GM12878 (cell line): ENCODE results near the gene PCDHGC4. TPM values are rescaled to one million over a fixed set of nuclear protein-coding genes. Genes with fewer than 3 reads are reported as not detected.

ENCODE experiments used
- ATAC-seq: fragments of 200-7000 bp; cut with Tn5 transposase; 3 replicates; pipeline ENCODE4 v1.9.1; 2020; ENCODE audit warnings: mild to moderate bottlenecking, moderate library complexity
- BruUV-seq: library from RNA; stranded (reverse); fragments of 400-500 nt; replicated peaks from 2 replicates; lab custom pipeline; 2021; lab: Mats Ljungman, UMichigan
- CTCF ChIA-PET: fragments of 300-600 bp; sonication (Branson Sonifier 250); formaldehyde crosslinking; extraction: SDS; loops from one replicate; lab custom pipeline; 2021; ENCODE audit warnings: inconsistent platforms; lab: Yijun Ruan, JAX
- POLR2A ChIA-PET: fragments of 350-600 bp; formaldehyde crosslinking; extraction: SDS; loops from one replicate; lab custom pipeline; 2021; ENCODE audit warnings: inconsistent platforms; lab: Charles Lee
- RAD21 ChIA-PET: fragments of 300-600 bp; sonication (Branson Sonifier 250); formaldehyde crosslinking; loops from one replicate; lab custom pipeline; 2023; ENCODE audit warnings: antibody characterized with exemption; ENCODE audit not compliant: unreplicated experiment; lab: Charles Lee
- SMC1A ChIA-PET: fragments of 300-600 bp; sonication (Branson Sonifier 250); formaldehyde crosslinking; loops from one replicate; lab custom pipeline; 2023; ENCODE audit not compliant: unreplicated experiment, uncharacterized antibody; lab: Charles Lee
- DNase-seq: peaks from one replicate; pipeline ENCODE4 v3.0.0-alpha.2; 2011; ENCODE audit warnings: low read depth, low spot score
- FAIRE-seq: peaks from 3 replicates; lab custom pipeline; 2011; peaks lifted over from hg19 to GRCh38; lab: Jason Lieb, UNC
- H2AFZ ChIP-seq: 2 replicates; pipeline ENCODE4 v1.6.0; 2011; ENCODE audit warnings: low read depth, low read length, control low read depth; ENCODE audit not compliant: control insufficient read depth
- H3K27ac ChIP-seq: 2 replicates; pipeline ENCODE4 v1.5.1; 2011; ENCODE audit warnings: control low read depth; ENCODE audit not compliant: control insufficient read depth, insufficient read depth
- H3K27me3 ChIP-seq, 2 experiments: replicated peaks in 1 of 2; 2 replicates each; pipeline versions ENCODE4 v1.6.0 to v1.6.1; 2011; ENCODE audit warnings: low read length in 1 of 2; ENCODE audit not compliant: control insufficient read depth in 2 of 2, insufficient read depth in 2 of 2
- H3K36me3 ChIP-seq, 2 experiments: 2 replicates each; pipeline ENCODE4 v1.5.1; 2011; ENCODE audit warnings: low read length in 1 of 2; ENCODE audit not compliant: control insufficient read depth in 2 of 2, insufficient read depth in 2 of 2
- H3K4me1 ChIP-seq: 2 replicates; pipeline ENCODE4 v1.6.1; 2011; ENCODE audit warnings: mild to moderate bottlenecking, low read length, moderate library complexity, mixed read lengths; ENCODE audit not compliant: control insufficient read depth, insufficient read depth
- H3K4me2 ChIP-seq: 2 replicates; pipeline ENCODE4 v1.6.0; 2011; ENCODE audit warnings: control low read depth; ENCODE audit not compliant: control insufficient read depth, insufficient read depth
- H3K4me3 ChIP-seq: fragments of 200-600 bp; sonication (generic); 2 replicates; pipeline ENCODE4 v1.5.1; 2016
- H3K79me2 ChIP-seq: 2 replicates; pipeline ENCODE4 v1.6.0; 2011; ENCODE audit warnings: low read length; ENCODE audit not compliant: control insufficient read depth, insufficient read depth
- H3K9ac ChIP-seq: 2 replicates; pipeline ENCODE4 v1.8.0; 2011; ENCODE audit warnings: low read length, control low read depth, mixed read lengths; ENCODE audit not compliant: control insufficient read depth, insufficient read depth
- H3K9me3 ChIP-seq: replicated peaks from 3 replicates; pipeline ENCODE4 v1.5.1; 2011; ENCODE audit warnings: mild to moderate bottlenecking, low read length; ENCODE audit not compliant: control insufficient read depth, insufficient read depth
- H4K20me1 ChIP-seq: 2 replicates; pipeline ENCODE4 v1.6.0; 2011; ENCODE audit not compliant: control insufficient read depth, insufficient read depth
- CBX5 ChIP-seq: sonication (generic); IDR thresholded peaks from 2 replicates; pipeline ENCODE4 v1.6.1; 2016; ENCODE audit warnings: low read depth, moderate library complexity, mild to moderate bottlenecking, inconsistent platforms
- CEBPB ChIP-seq, 2 experiments: fragments of 150-350 bp in 1 of 2; IDR thresholded peaks; 2 replicates each; pipeline ENCODE4 v1.6.1; 2012 to 2014; ENCODE audit warnings: low read depth in 2 of 2, low read length in 2 of 2, borderline replicate concordance in 1 of 2, inconsistent platforms in 1 of 2
- CREM ChIP-seq: IDR thresholded peaks from 2 replicates; pipeline ENCODE4 v1.6.1; 2014; ENCODE audit warnings: antibody characterized with exemption, low read depth
- EED ChIP-seq: sonication (generic); IDR thresholded peaks from 2 replicates; pipeline ENCODE4 v1.6.1; 2016; ENCODE audit warnings: antibody characterized with exemption, low read depth
- EGR1 ChIP-seq, 2 experiments: IDR thresholded peaks; 1 replicate in 1 of 2; 2 replicates in 1 of 2; pipeline ENCODE4 v1.6.1; 2011 to 2012; ENCODE audit warnings: low read depth in 2 of 2, low read length in 2 of 2, borderline replicate concordance in 1 of 2, mild to moderate bottlenecking in 1 of 2, moderate library complexity in 1 of 2
- HDAC2 ChIP-seq: fragments of 200-600 bp; sonication (generic); IDR thresholded peaks from 2 replicates; pipeline ENCODE4 v1.6.1; 2017
- MXI1 ChIP-seq: fragments of 150-350 bp; IDR thresholded peaks from 2 replicates; pipeline ENCODE4 v1.6.1; 2011; ENCODE audit warnings: low read depth, mild to moderate bottlenecking, inconsistent platforms, low read length, improper control_type of control experiment
- MYB ChIP-seq: fragments of 150-350 bp; IDR thresholded peaks from 2 replicates; pipeline ENCODE4 v1.6.1; 2014; ENCODE audit warnings: mild to moderate bottlenecking, low read depth, low read length, borderline replicate concordance
- SMARCA5 ChIP-seq: fragments of 450-650 bp; IDR thresholded peaks from 2 replicates; pipeline ENCODE4 v1.6.1; 2017; ENCODE audit warnings: mild to moderate bottlenecking
- YBX1 ChIP-seq: fragments of 450-650 bp; IDR thresholded peaks from 2 replicates; pipeline ENCODE4 v1.6.1; 2016; ENCODE audit warnings: antibody characterized with exemption
- WGBS: methylation state at CpG from one replicate; pipeline ENCODE4 v1.1.6; 2016; ENCODE audit warnings: low lambda C conversion rate; ENCODE audit not compliant: insufficient replicate concordance, insufficient coverage; ENCODE audit errors: missing lambda C conversion rate; 5-methylcytosine and 5-hydroxymethylcytosine counted together
- in situ Hi-C: fragments of 300-500 bp; cut with MboI; formaldehyde crosslinking; loops from 9 replicates; pipeline ENCODE4 v1.14.3; 2018; ENCODE audit warnings: mixed read lengths
- intact Hi-C: fragments of 100-400 bp; cut with micrococcal nuclease; formaldehyde crosslinking; loops from one replicate; pipeline ENCODE4 v1.14.2; 2022; ENCODE audit not compliant: unreplicated experiment
- polyA plus RNA-seq, 11 experiments: library from polyadenylated mRNA; depleted of rRNA in 4 of 11; unstranded in 6 of 11; stranded (reverse) in 5 of 11; fragments of >200 nt; fragmentation: Nextera tagmentation in 4 of 11; fragmentation: Illumina TruSeq in 1 of 11; extraction: Ambion mirVana in 4 of 11; extraction: Trizol in 1 of 11; gene quantifications; 1 replicate in 1 of 11; 2 replicates in 10 of 11; pipeline versions ENCODE4 v1.2.1 to v1.2.3, GENCODE V29; 2011 to 2016; ENCODE audit warnings: inconsistent platforms in 2 of 11, missing spikeins in 2 of 11, low read depth in 1 of 11
- total RNA-seq, 4 experiments: library from RNA; depleted of rRNA in 3 of 4; stranded (reverse); fragments of >200 nt in 3 of 4; fragmentation: Illumina TruSeq in 1 of 4; extraction: Trizol in 1 of 4; gene quantifications; 2 replicates each; pipeline versions ENCODE4 v1.2.1 to v1.2.3, GENCODE V29; 2013 to 2021
- TF ChIP-seq, protein P1 (sequence below): fragments of 450-650 bp; IDR thresholded peaks from 2 replicates; pipeline ENCODE4 v1.6.1; 2017; ENCODE audit warnings: borderline replicate concordance
- TF ChIP-seq, protein P2 (sequence below): fragments of 450-650 bp; formaldehyde crosslinking; IDR thresholded peaks from 2 replicates; pipeline ENCODE4 v1.4.0; 2022; ENCODE audit warnings: mild to moderate bottlenecking, moderate library complexity
- TF ChIP-seq, protein P3 (sequence below): fragments of 150-350 bp; IDR thresholded peaks from 2 replicates; pipeline ENCODE4 v1.6.1; 2016; ENCODE audit warnings: low read depth, low read length

PCDHGC4 gene
- total and polyA plus RNA-seq, 10 of the 15 experiments (the other 5 are each of a cell fraction or from before 2014, with no cell fraction given), result 0.04 to 1.2 (median 0.52) TPM

DNA sequence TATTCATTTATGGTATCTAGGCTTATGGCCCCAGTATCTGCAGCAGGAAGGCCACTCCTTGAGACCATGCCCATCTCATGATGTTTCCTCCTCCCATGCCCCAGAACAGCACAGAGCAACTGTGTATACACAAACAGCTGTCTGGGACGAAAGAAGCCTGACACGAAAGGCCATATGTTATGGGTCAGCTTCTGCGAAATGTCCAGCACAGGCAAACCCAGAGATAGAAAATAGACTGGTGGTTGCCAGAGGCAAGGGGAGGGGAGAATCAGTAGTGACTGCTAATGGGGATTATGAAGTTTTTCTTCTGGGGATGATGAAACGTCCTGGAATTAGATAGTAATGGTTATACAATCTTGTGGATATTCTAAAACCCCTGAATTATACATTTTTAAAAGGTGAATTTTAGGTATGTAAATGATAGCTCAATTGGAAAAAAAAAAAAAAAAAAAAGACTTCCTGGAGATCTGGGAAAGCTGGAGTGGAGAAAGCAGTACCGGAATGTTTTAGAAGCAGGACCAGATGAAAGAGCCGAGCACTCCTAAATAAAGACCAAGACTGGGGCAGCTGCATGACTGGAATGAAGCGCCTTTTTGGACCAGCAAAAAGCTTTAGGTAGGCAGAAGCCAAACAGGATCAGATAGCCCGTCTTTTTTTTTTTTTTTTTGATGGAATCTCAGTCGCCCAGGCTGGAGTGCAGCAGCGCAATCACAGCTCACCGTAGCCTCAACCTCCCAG is 33.2 kb downstream of the PCDHGC4 start (continued):
- TF ChIP-seq, protein P1, sequence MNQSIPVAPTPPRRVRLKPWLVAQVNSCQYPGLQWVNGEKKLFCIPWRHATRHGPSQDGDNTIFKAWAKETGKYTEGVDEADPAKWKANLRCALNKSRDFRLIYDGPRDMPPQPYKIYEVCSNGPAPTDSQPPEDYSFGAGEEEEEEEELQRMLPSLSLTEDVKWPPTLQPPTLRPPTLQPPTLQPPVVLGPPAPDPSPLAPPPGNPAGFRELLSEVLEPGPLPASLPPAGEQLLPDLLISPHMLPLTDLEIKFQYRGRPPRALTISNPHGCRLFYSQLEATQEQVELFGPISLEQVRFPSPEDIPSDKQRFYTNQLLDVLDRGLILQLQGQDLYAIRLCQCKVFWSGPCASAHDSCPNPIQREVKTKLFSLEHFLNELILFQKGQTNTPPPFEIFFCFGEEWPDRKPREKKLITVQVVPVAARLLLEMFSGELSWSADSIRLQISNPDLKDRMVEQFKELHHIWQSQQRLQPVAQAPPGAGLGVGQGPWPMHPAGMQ, result no peak
- TF ChIP-seq MXI1, result no peak
- no peak for TF ChIP-seq YBX1
- TF ChIP-seq, protein P2, sequence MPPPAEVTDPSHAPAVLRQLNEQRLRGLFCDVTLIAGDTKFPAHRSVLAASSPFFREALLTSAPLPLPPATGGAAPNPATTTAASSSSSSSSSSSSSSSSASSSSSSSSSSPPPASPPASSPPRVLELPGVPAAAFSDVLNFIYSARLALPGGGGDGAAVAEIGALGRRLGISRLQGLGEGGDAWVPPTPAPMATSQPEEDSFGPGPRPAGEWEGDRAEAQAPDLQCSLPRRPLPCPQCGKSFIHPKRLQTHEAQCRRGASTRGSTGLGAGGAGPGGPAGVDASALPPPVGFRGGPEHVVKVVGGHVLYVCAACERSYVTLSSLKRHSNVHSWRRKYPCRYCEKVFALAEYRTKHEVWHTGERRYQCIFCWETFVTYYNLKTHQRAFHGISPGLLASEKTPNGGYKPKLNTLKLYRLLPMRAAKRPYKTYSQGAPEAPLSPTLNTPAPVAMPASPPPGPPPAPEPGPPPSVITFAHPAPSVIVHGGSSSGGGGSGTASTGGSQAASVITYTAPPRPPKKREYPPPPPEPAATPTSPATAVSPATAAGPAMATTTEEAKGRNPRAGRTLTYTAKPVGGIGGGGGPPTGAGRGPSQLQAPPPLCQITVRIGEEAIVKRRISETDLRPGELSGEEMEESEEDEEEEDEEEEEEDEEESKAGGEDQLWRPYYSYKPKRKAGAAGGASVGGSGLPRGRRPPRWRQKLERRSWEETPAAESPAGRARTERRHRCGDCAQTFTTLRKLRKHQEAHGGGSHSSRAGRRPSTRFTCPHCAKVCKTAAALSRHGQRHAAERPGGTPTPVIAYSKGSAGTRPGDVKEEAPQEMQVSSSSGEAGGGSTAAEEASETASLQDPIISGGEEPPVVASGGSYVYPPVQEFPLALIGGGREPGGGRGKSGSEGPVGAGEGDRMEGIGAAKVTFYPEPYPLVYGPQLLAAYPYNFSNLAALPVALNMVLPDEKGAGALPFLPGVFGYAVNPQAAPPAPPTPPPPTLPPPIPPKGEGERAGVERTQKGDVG (CRISPR knock-in tag), result no peak

DNA sequence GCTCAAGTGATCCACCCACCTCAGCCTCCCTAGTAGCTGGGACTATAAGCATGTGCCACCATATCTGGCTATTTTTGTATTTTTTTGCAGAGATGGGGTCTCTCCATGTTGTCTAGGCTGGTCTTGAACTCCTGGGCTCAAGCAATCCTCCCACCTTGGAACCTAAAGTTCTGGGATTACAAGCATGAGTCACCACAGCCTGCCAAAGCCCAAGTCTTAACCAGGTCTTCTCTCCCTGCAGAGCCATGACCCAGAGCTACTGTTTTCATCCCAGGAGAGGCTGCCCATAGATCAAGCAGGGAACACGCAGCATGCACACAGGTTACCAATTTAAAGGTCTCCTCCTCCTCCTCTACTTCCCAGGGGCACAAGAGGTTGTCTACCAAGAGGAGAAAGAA is 33.8 kb downstream of the PCDHGC4 start:
- BruUV-seq, result no TSS peak
- intact Hi-C loops (no loop called here), in situ Hi-C loops (no loop called here)
- CTCF ChIA-PET, result interaction anchor here (0.9 to 1.6 kb wide), 3 partner anchors 44 to 105 kb away, joined by 4 to 6 read pairs (median 5); partner anchors contain the start of genes PCDHGA10 and PCDHGC3
- ATAC-seq (no peak), FAIRE-seq (no peak), DNase-seq (no peak)
- H3K27ac ChIP-seq, result no peak overlapping the region
- WGBS, result 100% methylated on average over 1 of the region's 1 CpG
- no peaks in the 10 kb centered on the region for H4K20me1 ChIP-seq
- no peaks in the 10 kb centered on the region for H3K9me3 ChIP-seq
- peaks cover 13 to 46% of the 10 kb centered on the region in 2 experiments for H3K36me3 ChIP-seq
- SMC1A ChIA-PET, result interaction anchor here (0.6 to 1.2 kb wide), 3 partner anchors 10 to 248 kb away, joined by 3 to 4 read pairs (median 4); no protein-coding TSS in a partner anchor
- RAD21 ChIA-PET, result interaction anchor here (0.6 to 1.6 kb wide), 2 partner anchors 9 to 43 kb away, joined by 3 to 5 read pairs; partner anchors contain the start of gene PCDHGC3
- H3K27me3 ChIP-seq, result no peaks in the 10 kb centered on the region
- H3K79me2 ChIP-seq, result no peaks in the 10 kb centered on the region
- no peak overlapping the region for H2AFZ ChIP-seq
- no peak overlapping the region for H3K4me2 ChIP-seq
- no peak overlapping the region for H3K9ac ChIP-seq
- peaks cover 28% of the 10 kb centered on the region for H3K4me1 ChIP-seq
- POLR2A ChIA-PET, result interaction anchor here (0.6 to 1.0 kb wide), 2 partner anchors 118 to 611 kb away, joined by 3 read pairs; partner anchors contain the start of genes HDAC3 and RELL2
- H3K4me3 ChIP-seq, result no peak overlapping the region
- no peak for TF ChIP-seq CEBPB (IDR thresholded peaks at IDR 0.05; ENCODE audit: borderline replicate concordance in 1 of 2, low read depth in 2 of 2, low read length in 2 of 2)
- no peak for TF ChIP-seq SMARCA5
- no peak for TF ChIP-seq EED
- TF ChIP-seq CREM, result no peak
- no peak for TF ChIP-seq CBX5
- TF ChIP-seq, protein P3, sequence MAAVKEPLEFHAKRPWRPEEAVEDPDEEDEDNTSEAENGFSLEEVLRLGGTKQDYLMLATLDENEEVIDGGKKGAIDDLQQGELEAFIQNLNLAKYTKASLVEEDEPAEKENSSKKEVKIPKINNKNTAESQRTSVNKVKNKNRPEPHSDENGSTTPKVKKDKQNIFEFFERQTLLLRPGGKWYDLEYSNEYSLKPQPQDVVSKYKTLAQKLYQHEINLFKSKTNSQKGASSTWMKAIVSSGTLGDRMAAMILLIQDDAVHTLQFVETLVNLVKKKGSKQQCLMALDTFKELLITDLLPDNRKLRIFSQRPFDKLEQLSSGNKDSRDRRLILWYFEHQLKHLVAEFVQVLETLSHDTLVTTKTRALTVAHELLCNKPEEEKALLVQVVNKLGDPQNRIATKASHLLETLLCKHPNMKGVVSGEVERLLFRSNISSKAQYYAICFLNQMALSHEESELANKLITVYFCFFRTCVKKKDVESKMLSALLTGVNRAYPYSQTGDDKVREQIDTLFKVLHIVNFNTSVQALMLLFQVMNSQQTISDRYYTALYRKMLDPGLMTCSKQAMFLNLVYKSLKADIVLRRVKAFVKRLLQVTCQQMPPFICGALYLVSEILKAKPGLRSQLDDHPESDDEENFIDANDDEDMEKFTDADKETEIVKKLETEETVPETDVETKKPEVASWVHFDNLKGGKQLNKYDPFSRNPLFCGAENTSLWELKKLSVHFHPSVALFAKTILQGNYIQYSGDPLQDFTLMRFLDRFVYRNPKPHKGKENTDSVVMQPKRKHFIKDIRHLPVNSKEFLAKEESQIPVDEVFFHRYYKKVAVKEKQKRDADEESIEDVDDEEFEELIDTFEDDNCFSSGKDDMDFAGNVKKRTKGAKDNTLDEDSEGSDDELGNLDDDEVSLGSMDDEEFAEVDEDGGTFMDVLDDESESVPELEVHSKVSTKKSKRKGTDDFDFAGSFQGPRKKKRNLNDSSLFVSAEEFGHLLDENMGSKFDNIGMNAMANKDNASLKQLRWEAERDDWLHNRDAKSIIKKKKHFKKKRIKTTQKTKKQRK, result no peak
- no peak for TF ChIP-seq MYB
- no peak for TF ChIP-seq EGR1 (IDR thresholded peaks at IDR 0.05; ENCODE audit: borderline replicate concordance in 1 of 2, low read depth in 2 of 2, low read length in 2 of 2)
- TF ChIP-seq HDAC2, result no peak
